GM13976 (cell line): ENCODE results near the gene KDM7A.
A peak's percentile ranks its signal among the peaks of the same experiment; 100 is the strongest.

Source experiments
- DNase-seq: peaks from one replicate; pipeline ENCODE4 v3.0.0; 2012; ENCODE audit warnings: low spot score
- CTCF ChIP-seq: IDR thresholded peaks from 2 replicates; pipeline ENCODE4 v1.5.1; 2012; ENCODE audit warnings: borderline replicate concordance, mild to moderate bottlenecking; ENCODE audit not compliant: insufficient read depth; ENCODE audit errors: extremely low read depth, missing control alignments, control extremely low read depth
- in situ Hi-C: fragments of 300-500 bp; cut with MboI; formaldehyde crosslinking; loops from one replicate; pipeline ENCODE4 v1.12.0; 2022; ENCODE audit warnings: low sequenced_read_pairs, mixed read lengths, inconsistent platforms; ENCODE audit not compliant: unreplicated experiment

KDM7A gene

GRCh38 chr7:140055833-140056232 is 121.0 kb downstream of the KDM7A start:
- no peak for TF ChIP-seq CTCF
- DNase-seq: no peak
- in situ Hi-C loops: no loop called here

GRCh38 chr7:140054751-140055150 is 122.0 kb downstream of the KDM7A start:
- in situ Hi-C loops: no loop called here
- DNase-seq: no peak
- no peak for TF ChIP-seq CTCF

GRCh38 chr7:140053812-140054539 is 122.8 kb downstream of the KDM7A start:
- in situ Hi-C loops: no loop called here
- peak; percentile 58 for DNase-seq
- no peak for TF ChIP-seq CTCF

- no peak for DNase-seq
- no peak for TF ChIP-seq CTCF
- in situ Hi-C loops: no loop called here
These were observed 125.0 kb downstream of the KDM7A start for GRCh38 chr7:140051820-140052219.

GRCh38 chr7:140050100-140050499 is 126.7 kb downstream of the KDM7A start:
- in situ Hi-C loops: no loop called here
- no peak for DNase-seq

GRCh38 chr7:140049339-140050024 is 127.3 kb downstream of the KDM7A start:
- no peak for DNase-seq
- no peak for TF ChIP-seq CTCF
- in situ Hi-C loops: no loop called here

More at GRCh38 chr7:140050100-140050499, 126.7 kb downstream of the KDM7A start:
- no peak for TF ChIP-seq CTCF
